Measurements from ENCODE around the gene XRCC5. TPM values are rescaled to one million over a fixed set of nuclear protein-coding genes. Genes with fewer than 3 reads are reported as not detected.

The XRCC5 gene
- total RNA-seq, 1 experiment from 2014 or later: 198 TPM

DNA sequence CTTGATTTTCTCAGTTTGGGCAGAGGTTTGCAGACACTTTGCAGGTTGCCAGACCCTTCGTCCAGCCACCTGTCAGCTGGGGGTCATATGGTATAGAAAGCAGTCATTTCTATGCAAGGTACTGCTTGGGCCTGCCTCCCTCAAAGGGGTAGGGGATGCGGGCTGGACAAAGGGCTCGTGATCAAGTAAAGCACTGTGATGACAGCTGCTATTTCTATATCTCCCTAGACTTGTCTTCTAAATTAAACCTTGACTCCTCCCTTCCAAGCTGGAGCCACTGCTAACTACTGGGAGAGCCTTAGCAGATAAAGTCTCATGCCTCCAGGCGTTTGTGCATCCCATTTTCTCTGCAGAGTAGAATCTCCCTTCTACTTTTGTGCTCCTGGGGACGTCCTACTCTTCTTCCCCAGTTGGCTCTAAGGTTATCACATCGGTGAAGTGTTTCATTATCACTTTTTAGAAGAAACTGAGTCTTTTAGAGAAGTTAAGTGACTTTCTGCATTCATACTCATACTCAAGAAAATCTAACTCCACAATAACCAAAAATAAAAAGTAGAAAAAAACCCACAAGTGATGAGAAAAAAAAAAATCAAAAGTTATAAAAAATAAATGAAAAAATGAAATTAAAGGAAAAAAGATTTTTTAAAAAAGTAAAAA, 710 bp upstream of the XRCC5 start:
- Mint-ChIP-seq H3K27me3 (ENCODE audit: insufficient read depth, unreplicated experiment) (no peaks in the 10 kb centered on the region), H3K27ac (ENCODE audit: low read depth, unreplicated experiment) (peak overlapping the region; percentile 100), H3K4me1 (ENCODE audit: insufficient read depth, unreplicated experiment) (peaks cover 17% of the 10 kb centered on the region), H3K36me3 (ENCODE audit: insufficient read depth, unreplicated experiment) (peaks cover 39% of the 10 kb centered on the region), H3K4me3 (ENCODE audit: unreplicated experiment) (peak overlapping the region; percentile 100), H3K9me3 (ENCODE audit: unreplicated experiment) (no peaks in the 10 kb centered on the region)
- POLR2A ChIA-PET: interaction anchor here (0.6 to 3.6 kb wide), 19 partner anchors 10 to 389 kb away, joined by 3 to 37 read pairs (median 4); partner anchors contain the start of genes PECR, RPL37A, SMARCAL1 and TMEM169
- CTCF ChIA-PET: interaction anchor here (0.6 to 2.3 kb wide), 5 partner anchors 7 to 1330 kb away, joined by 3 to 5 read pairs (median 3); no protein-coding TSS in a partner anchor
- DNase-seq (ENCODE audit: unreplicated experiment): no peak
- TF ChIP-seq CTCF (IDR thresholded peaks at IDR 0.05; ENCODE audit: unreplicated experiment): no peak
- intact Hi-C loops (cut with micrococcal nuclease): loop anchor here (2.0 to 10.0 kb wide), 2 partner anchors 28 to 74 kb away; partner anchors contain the start of genes PECR and TMEM169
- TSS peak; percentile 99 for BruUV-seq (replicated peaks)

DNA sequence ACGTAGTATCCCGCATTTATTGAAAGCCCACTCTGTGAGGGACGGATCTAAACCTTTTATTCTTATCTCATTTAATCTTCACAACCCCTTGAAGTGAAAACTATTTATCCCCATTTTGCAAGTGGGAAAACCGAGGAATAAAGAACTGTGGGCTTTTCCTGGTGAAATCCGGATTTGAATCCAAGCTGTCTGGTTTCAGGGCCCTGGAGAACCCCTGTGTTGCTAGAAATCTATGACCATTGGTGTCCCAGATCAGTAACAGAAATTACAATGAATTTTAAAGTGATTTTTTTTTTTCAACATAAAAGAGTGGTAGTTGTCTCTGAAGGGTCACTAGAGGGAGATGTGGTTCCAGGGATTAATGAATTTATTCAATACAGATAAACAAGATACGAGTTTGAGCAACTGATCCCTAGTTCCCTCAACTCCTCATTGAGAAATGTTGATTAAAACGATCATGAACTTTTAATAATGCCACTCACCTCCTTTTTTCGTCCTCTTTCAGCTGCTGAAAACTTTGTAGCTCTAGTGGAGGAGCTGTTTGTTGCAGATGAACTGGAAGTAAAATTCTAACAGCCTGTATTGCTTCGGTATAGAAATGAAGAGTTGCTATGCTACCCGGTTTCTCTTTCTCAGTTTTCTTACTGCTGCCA, 940 bp downstream of the XRCC5 start:
- Mint-ChIP-seq H3K4me3 (ENCODE audit: unreplicated experiment) (peak overlapping the region; percentile 100), H3K27me3 (ENCODE audit: insufficient read depth, unreplicated experiment) (no peaks in the 10 kb centered on the region), H3K9me3 (ENCODE audit: unreplicated experiment) (no peaks in the 10 kb centered on the region), H3K27ac (ENCODE audit: low read depth, unreplicated experiment) (peak overlapping the region; percentile 100), H3K36me3 (ENCODE audit: insufficient read depth, unreplicated experiment) (peaks cover 56% of the 10 kb centered on the region), H3K4me1 (ENCODE audit: insufficient read depth, unreplicated experiment) (peaks cover 27% of the 10 kb centered on the region)
- POLR2A ChIA-PET: interaction anchor here (0.5 to 3.6 kb wide), 17 partner anchors 9 to 1319 kb away, joined by 3 to 37 read pairs (median 4); partner anchors contain the start of genes PECR, RPL37A and TMEM169
- BruUV-seq (replicated peaks): TSS peak; percentile 52
- peak; percentile 37 for DNase-seq (ENCODE audit: unreplicated experiment)
- intact Hi-C loops (cut with micrococcal nuclease): loop anchor here (2.0 to 10.0 kb wide), 3 partner anchors 29 to 385 kb away; partner anchors contain the start of genes PECR, RPL37A and TMEM169
- CTCF ChIA-PET: interaction anchor here (0.5 to 2.3 kb wide), 24 partner anchors 10 to 813 kb away, joined by 3 to 21 read pairs (median 3); partner anchors contain the start of genes PECR and TMEM169
- peak; percentile 46 for TF ChIP-seq CTCF (IDR thresholded peaks at IDR 0.05; ENCODE audit: unreplicated experiment)

DNA sequence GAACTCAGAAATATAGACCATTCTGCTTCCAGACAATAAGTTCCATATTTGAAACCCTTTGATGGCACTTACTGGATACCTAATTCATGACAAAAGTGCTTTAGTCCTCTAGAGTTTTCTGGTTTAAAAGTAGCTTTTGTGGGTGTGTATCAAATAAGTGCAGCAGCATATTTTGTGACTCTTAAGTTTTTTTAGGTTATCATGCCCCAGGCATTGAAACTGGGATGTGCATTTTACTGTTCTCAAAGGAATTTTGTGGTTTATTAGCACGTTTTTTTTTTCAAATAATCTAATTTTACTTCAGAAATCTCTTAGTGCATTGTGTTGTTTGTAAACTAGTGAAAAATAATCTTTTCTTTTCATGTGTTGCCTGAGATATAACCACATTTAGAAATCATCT, 1.5 kb downstream of the XRCC5 start:
- CTCF ChIA-PET: interaction anchor here (0.6 to 2.3 kb wide), 12 partner anchors 10 to 814 kb away, joined by 3 to 21 read pairs (median 5); partner anchors contain the start of genes PECR and TMEM169
- H3K27ac Mint-ChIP-seq (ENCODE audit: low read depth, unreplicated experiment): peak overlapping the region; percentile 100

More for the DNA sequence above, 1.5 kb downstream of the XRCC5 start:
- Mint-ChIP-seq H3K9me3 (ENCODE audit: unreplicated experiment) (no peaks in the 10 kb centered on the region), H3K4me1 (ENCODE audit: insufficient read depth, unreplicated experiment) (peaks cover 27% of the 10 kb centered on the region), H3K4me3 (ENCODE audit: unreplicated experiment) (peak overlapping the region; percentile 100), H3K36me3 (ENCODE audit: insufficient read depth, unreplicated experiment) (peaks cover 59% of the 10 kb centered on the region), H3K27me3 (ENCODE audit: insufficient read depth, unreplicated experiment) (no peaks in the 10 kb centered on the region)
- intact Hi-C loops (cut with micrococcal nuclease): loop anchor here (10.0 kb wide), 1 partner anchor 384 kb away; the partner anchor contains the start of gene RPL37A
- POLR2A ChIA-PET: interaction anchor here (0.7 to 3.6 kb wide), 6 partner anchors 8 to 387 kb away, joined by 3 to 37 read pairs (median 10); partner anchors contain the start of genes PECR, RPL37A and TMEM169
- TF ChIP-seq CTCF (IDR thresholded peaks at IDR 0.05; ENCODE audit: unreplicated experiment): no peak
- no TSS peak for BruUV-seq (replicated peaks)
- DNase-seq (ENCODE audit: unreplicated experiment): no peak

Measured in MCF 10A (cell line).